Naive thymus-derived CD4-positive, alpha-beta T cell (primary cell): ENCODE measurements around the gene IFI44. TPM values are rescaled to one million over a fixed set of nuclear protein-coding genes. Genes with fewer than 3 reads are reported as not detected.

Source experiments
- ATAC-seq: fragments of 150-1000 bp; cut with Tn5 transposase; 2 replicates; pipeline ENCODE4 v1.10.0; 2021; ENCODE audit warnings: mild to moderate bottlenecking, moderate library complexity
- CTCF ChIA-PET: fragments of 350-600 bp; sonication (Branson Sonifier 250); formaldehyde crosslinking; loops from one replicate; lab custom pipeline; 2021; ENCODE audit warnings: antibody characterized with exemption; lab: Charles Lee
- POLR2A ChIA-PET: fragments of 350-600 bp; sonication (Branson Sonifier 250); formaldehyde crosslinking; loops from one replicate; lab custom pipeline; 2021; ENCODE audit warnings: antibody characterized with exemption, inconsistent platforms; lab: Charles Lee
- DNase-seq, 9 donors: peaks; one replicate each; pipeline versions ENCODE4 v3.0.0 to v3.0.0-alpha.2; 2020 to 2022; ENCODE audit warnings: mixed read lengths in 1 of 9
- H3K27ac ChIP-seq: one replicate; pipeline ENCODE4 v1.7.0; 2013; ENCODE audit warnings: mild to moderate bottlenecking, low read depth, low read length, moderate library complexity
- H3K27me3 ChIP-seq, 2 donors: one replicate each; pipeline ENCODE4 v1.7.0; 2013; ENCODE audit warnings: low read length in 2 of 2, mild to moderate bottlenecking in 2 of 2, moderate library complexity in 2 of 2; ENCODE audit not compliant: control insufficient read depth in 2 of 2, insufficient read depth in 2 of 2
- H3K36me3 ChIP-seq, 3 experiments: 1 replicate in 2 of 3; 2 replicates in 1 of 3; pipeline ENCODE4 v1.7.0; 2013; ENCODE audit warnings: low read length in 3 of 3, mild to moderate bottlenecking in 3 of 3, moderate library complexity in 1 of 3; ENCODE audit not compliant: insufficient read depth in 3 of 3, control insufficient read depth in 2 of 3
- H3K4me1 ChIP-seq, 2 donors: one replicate each; pipeline ENCODE4 v1.7.0; 2013; ENCODE audit warnings: low read length in 2 of 2, mild to moderate bottlenecking in 2 of 2, moderate library complexity in 1 of 2; ENCODE audit not compliant: control insufficient read depth in 2 of 2, insufficient read depth in 2 of 2
- H3K4me3 ChIP-seq: 2 replicates; pipeline ENCODE4 v1.7.0; 2013; ENCODE audit warnings: mild to moderate bottlenecking, low read length
- H3K9me3 ChIP-seq, 3 experiments: 1 replicate in 2 of 3; 2 replicates in 1 of 3; pipeline ENCODE4 v1.7.0; 2013; ENCODE audit warnings: low read length in 3 of 3; ENCODE audit not compliant: control insufficient read depth in 2 of 3
- H3K27ac Mint-ChIP-seq, 9 donors: one replicate each; pipeline ENCODE4 v1.8.0; 2020 to 2022; ENCODE audit warnings: mixed read lengths in 9 of 9, mild to moderate bottlenecking in 8 of 9, moderate library complexity in 5 of 9, inconsistent platforms in 2 of 9
- H3K27me3 Mint-ChIP-seq, 5 donors: one replicate each; pipeline ENCODE4 v1.8.0; 2021 to 2022; ENCODE audit warnings: mixed read lengths in 5 of 5, mild to moderate bottlenecking in 1 of 5
- H3K36me3 Mint-ChIP-seq, 5 donors: one replicate each; pipeline ENCODE4 v1.8.0; 2020 to 2022; ENCODE audit warnings: mixed read lengths in 5 of 5, mild to moderate bottlenecking in 3 of 5, inconsistent platforms in 1 of 5
- H3K4me1 Mint-ChIP-seq, 7 donors: one replicate each; pipeline ENCODE4 v1.8.0; 2020 to 2022; ENCODE audit warnings: mixed read lengths in 7 of 7, mild to moderate bottlenecking in 3 of 7, inconsistent platforms in 1 of 7
- H3K4me3 Mint-ChIP-seq, 10 donors: one replicate each; pipeline ENCODE4 v1.8.0; 2020 to 2022; ENCODE audit warnings: mild to moderate bottlenecking in 10 of 10, mixed read lengths in 10 of 10, moderate library complexity in 6 of 10, inconsistent platforms in 2 of 10
- H3K9me3 Mint-ChIP-seq, 11 donors: one replicate each; pipeline ENCODE4 v1.8.0; 2020 to 2022; ENCODE audit warnings: mixed read lengths in 11 of 11, mild to moderate bottlenecking in 4 of 11, inconsistent platforms in 1 of 11, moderate library complexity in 1 of 11
- intact Hi-C, 2 donors: fragments of 100-400 bp; cut with micrococcal nuclease; formaldehyde crosslinking; loops; one replicate each; pipeline ENCODE4 v1.15.1; 2023
- polyA plus RNA-seq, 2 donors: library from polyadenylated mRNA; unstranded; fragments of 300-500 nt; fragmentation: Illumina TruSeq; gene quantifications; one replicate each; pipeline ENCODE4 v1.2.3, GENCODE V29; 2021
- total RNA-seq, 6 experiments: library from RNA in 5 of 6; stranded (reverse) in 5 of 6; gene quantifications; 1 replicate in 5 of 6; 2 replicates in 1 of 6; pipeline ENCODE4 v1.2.3 and lab custom pipeline; 2021 to 2026

IFI44 gene
- total and polyA plus RNA-seq, 7 experiments from 2014 or later = 9.8 to 142 (median 25.4) TPM

DNA sequence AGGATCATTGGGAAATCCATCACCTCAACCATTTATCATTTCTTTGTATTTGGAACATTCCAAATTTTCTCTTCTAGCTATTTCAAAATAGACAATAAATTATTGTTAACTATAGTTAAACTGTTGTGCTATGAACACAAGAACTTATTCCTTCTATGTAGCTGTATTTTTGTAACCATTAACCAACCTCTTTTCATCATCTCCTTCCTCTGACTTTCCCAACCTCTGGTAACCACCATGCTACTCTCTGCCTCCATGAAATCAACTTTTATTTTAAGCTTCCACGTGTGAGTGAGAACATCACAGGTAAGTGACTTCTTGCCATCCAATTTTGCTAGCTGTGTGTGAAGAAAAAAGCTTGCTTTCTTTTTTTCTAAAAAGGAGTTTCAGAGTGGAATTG is 29.0 kb upstream of the IFI44 start:
- no peaks in the 10 kb centered on the region for H3K9me3 Mint-ChIP-seq
- intact Hi-C loops = loop anchor here (1.0 to 10.0 kb wide), 5 partner anchors 29 to 1406 kb away; partner anchors contain the start of genes DNAJB4 (in 1 of the 2), FUBP1 (in 1 of the 2), IFI44 (in 1 of the 2) and PIGK (in 1 of the 2)

GRCh38 chr1:78622548-78622947 is 27.1 kb upstream of the IFI44 start:
- peak overlapping the region; percentile 5 to 99 (median 84) for H3K27ac Mint-ChIP-seq
- H3K4me1 ChIP-seq = peaks cover 7 to 23% of the 10 kb centered on the region in 2 donors
- H3K36me3 Mint-ChIP-seq = peaks cover 0 to 43% (median 11%) of the 10 kb centered on the region in 5 donors
- H3K27me3 ChIP-seq = no peaks in the 10 kb centered on the region
- no peak for ATAC-seq
- intact Hi-C loops = loop anchor here (1.0 to 10.0 kb wide), 5 partner anchors 8 to 1408 kb away; partner anchors contain the start of genes DNAJB4 (in 1 of the 2), FUBP1 (in 1 of the 2), PIGK (in 1 of the 2) and ZZZ3 (in 1 of the 2)
- DNase-seq = no peak
- H3K4me3 Mint-ChIP-seq = peak overlapping the region; percentile 1 to 99 (median 71)
- POLR2A ChIA-PET = interaction anchor here (1.2 to 1.6 kb wide), 2 partner anchors 27 to 55 kb away, joined by 3 to 7 read pairs; partner anchors contain the start of gene IFI44
- no peaks in the 10 kb centered on the region for H3K27me3 Mint-ChIP-seq
- H3K27ac ChIP-seq = no peak overlapping the region
- peak overlapping the region; percentile 4 for H3K4me3 ChIP-seq
- peaks cover 44 to 95% (median 77%) of the 10 kb centered on the region in 7 donors for H3K4me1 Mint-ChIP-seq
- H3K36me3 ChIP-seq = no peaks in the 10 kb centered on the region
- CTCF ChIA-PET = interaction anchor here (0.8 to 5.0 kb wide), 3 partner anchors 50 to 58 kb away, joined by 3 to 67 read pairs (median 4); no protein-coding TSS in a partner anchor
- H3K9me3 ChIP-seq = no peaks in the 10 kb centered on the region
- no peaks in the 10 kb centered on the region for H3K9me3 Mint-ChIP-seq

More for the DNA sequence above, 29.0 kb upstream of the IFI44 start:
- Histone ChIP-seq H3K4me1 (peaks cover 7 to 24% of the 10 kb centered on the region in 2 donors), H3K27me3 (no peaks in the 10 kb centered on the region), H3K4me3 (peak overlapping the region; percentile 36), H3K9me3 (no peaks in the 10 kb centered on the region), H3K36me3 (no peaks in the 10 kb centered on the region), H3K27ac (peak overlapping the region; percentile 62)
- ATAC-seq (no peak), DNase-seq (no peak)
- CTCF ChIA-PET = interaction anchor here (1.5 to 5.0 kb wide), 5 partner anchors 12 to 58 kb away, joined by 3 to 67 read pairs (median 5); partner anchors contain the start of gene IFI44
- Mint-ChIP-seq H3K4me3 (peak overlapping the region; percentile 77 to 99 (median 87)), H3K27ac (peak overlapping the region; percentile 86 to 99 (median 92)), H3K36me3 (peaks cover 0 to 36% (median 11%) of the 10 kb centered on the region in 5 donors), H3K4me1 (peaks cover 34 to 81% (median 65%) of the 10 kb centered on the region in 7 donors), H3K27me3 (peaks cover 0 to 2% (median 0%) of the 10 kb centered on the region in 5 donors)
- POLR2A ChIA-PET = interaction anchor here (1.2 to 1.6 kb wide), 6 partner anchors 24 to 642 kb away, joined by 4 to 14 read pairs (median 6); partner anchors contain the start of genes DNAJB4, FUBP1 and IFI44

DNA sequence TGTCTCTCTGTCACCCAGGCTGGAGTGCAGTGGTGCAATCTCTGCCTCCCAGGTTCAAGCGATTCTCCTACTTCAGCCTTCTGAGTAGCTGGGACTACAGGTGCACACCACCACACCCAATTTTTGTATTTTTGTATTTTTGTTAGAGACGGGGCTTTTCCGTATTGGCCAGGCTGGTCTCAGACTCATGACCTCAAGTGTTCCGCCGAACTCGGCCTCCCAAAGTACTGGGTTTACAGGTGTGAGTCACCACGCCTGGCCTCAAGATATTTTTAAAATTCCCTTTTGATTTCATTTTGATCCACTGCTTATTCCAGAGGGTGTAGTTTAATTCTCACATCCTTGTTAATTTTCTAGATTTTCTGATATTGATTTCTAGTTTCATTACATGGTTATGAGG is 25.6 kb upstream of the IFI44 start:
- peak overlapping the region in 8 of 9 donors; percentile 10 to 99 (median 62) for H3K27ac Mint-ChIP-seq
- no peak for ATAC-seq
- H3K4me3 Mint-ChIP-seq = peak overlapping the region in 9 of 10 donors; percentile 10 to 99 (median 69)
- no peaks in the 10 kb centered on the region for H3K27me3 ChIP-seq
- intact Hi-C loops = loop anchor here in 1 of 2 donors (5.0 to 10.0 kb wide), 3 partner anchors 619 to 1409 kb away; partner anchors contain the start of genes DNAJB4, PIGK and ZZZ3
- no peak overlapping the region for H3K27ac ChIP-seq
- CTCF ChIA-PET = interaction anchor here (0.7 kb wide), 1 partner anchor 19 kb away, joined by 3 read pairs; no protein-coding TSS in a partner anchor
- POLR2A ChIA-PET = interaction anchor here (0.7 to 1.0 kb wide), 4 partner anchors 23 to 46 kb away, joined by 3 to 4 read pairs (median 4); partner anchors contain the start of gene IFI44
- no peaks in the 10 kb centered on the region for H3K27me3 Mint-ChIP-seq
- no peaks in the 10 kb centered on the region for H3K9me3 Mint-ChIP-seq
- peaks cover 7 to 15% of the 10 kb centered on the region in 2 donors for H3K4me1 ChIP-seq
- peaks cover 0 to 51% (median 17%) of the 10 kb centered on the region in 5 donors for H3K36me3 Mint-ChIP-seq
- H3K36me3 ChIP-seq = no peaks in the 10 kb centered on the region
- no peaks in the 10 kb centered on the region for H3K9me3 ChIP-seq
- no peak for DNase-seq
- H3K4me3 ChIP-seq = no peak overlapping the region
- peaks cover 42 to 88% (median 70%) of the 10 kb centered on the region in 7 donors for H3K4me1 Mint-ChIP-seq

DNA sequence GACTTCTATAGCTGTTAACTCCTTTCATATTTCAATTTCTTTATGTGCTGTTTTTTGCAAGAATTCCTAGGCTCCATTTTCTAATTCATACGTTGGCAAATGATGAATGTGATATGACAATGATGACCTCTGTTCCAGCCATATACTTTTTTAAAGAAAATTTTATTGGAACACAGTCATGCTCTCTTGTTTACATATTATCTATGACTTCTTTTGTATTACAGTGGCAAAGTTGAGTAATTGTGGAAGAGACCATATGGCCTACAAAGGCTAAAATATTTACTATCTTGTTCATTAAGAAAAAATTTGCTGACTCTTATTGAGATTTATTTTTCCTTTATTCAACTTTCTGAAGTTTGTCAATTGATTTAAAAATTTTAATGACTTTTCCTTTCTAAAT is 22.3 kb upstream of the IFI44 start:
- H3K36me3 ChIP-seq = no peaks in the 10 kb centered on the region
- H3K9me3 ChIP-seq = no peaks in the 10 kb centered on the region
- DNase-seq (no peak), ATAC-seq (no peak)
- H3K27ac Mint-ChIP-seq = no peak overlapping the region
- ChIA-PET CTCF (interaction anchor here (0.8 to 1.6 kb wide), 3 partner anchors 10 to 21 kb away, joined by 3 to 7 read pairs (median 5); no protein-coding TSS in a partner anchor), POLR2A (interaction anchor here (1.1 kb wide), 1 partner anchor 45 kb away, joined by 3 read pairs; no protein-coding TSS in a partner anchor)
- peaks cover 0 to 56% (median 17%) of the 10 kb centered on the region in 5 donors for H3K36me3 Mint-ChIP-seq
- H3K9me3 Mint-ChIP-seq = no peaks in the 10 kb centered on the region
- peaks cover 0 to 8% of the 10 kb centered on the region in 2 donors for H3K4me1 ChIP-seq
- no peaks in the 10 kb centered on the region for H3K27me3 Mint-ChIP-seq
- H3K4me3 Mint-ChIP-seq = peak overlapping the region in 4 of 10 donors; percentile 25 to 79 (median 32)
- H3K4me1 Mint-ChIP-seq = peaks cover 29 to 68% (median 52%) of the 10 kb centered on the region in 7 donors
- no peak overlapping the region for H3K4me3 ChIP-seq
- no peak overlapping the region for H3K27ac ChIP-seq
- no peaks in the 10 kb centered on the region for H3K27me3 ChIP-seq
- intact Hi-C loops = loop anchor here (1.0 to 10.0 kb wide), 3 partner anchors 10 to 1413 kb away; partner anchors contain the start of genes DNAJB4 (in 1 of the 2) and PIGK (in 1 of the 2)

DNA sequence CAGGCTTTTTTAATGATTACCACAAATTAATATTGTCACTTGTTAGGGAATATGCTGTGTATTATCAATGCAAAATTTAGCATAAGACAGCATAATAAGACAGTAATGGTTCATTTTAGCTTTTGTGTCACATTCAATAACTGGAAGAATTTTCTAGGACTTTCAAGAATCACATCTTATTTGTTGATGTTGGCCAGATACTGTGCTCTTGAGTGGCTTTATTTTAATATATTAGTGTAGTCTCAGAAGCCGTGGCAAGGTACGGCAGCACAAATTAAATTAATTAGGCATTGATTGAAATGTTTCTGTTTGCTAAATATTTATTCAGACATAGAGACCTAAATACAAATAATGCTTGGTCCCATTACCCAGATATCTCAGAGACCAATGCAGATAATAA is 19.0 kb upstream of the IFI44 start:
- ChIA-PET POLR2A (no interaction called here), CTCF (no interaction called here)
- intact Hi-C loops = loop anchor here in 1 of 2 donors (1.0 kb wide), 1 partner anchor 8 kb away; no protein-coding TSS in a partner anchor
- Histone ChIP-seq H3K4me3 (no peak overlapping the region), H3K4me1 (no peaks in the 10 kb centered on the region), H3K27ac (no peak overlapping the region), H3K36me3 (no peaks in the 10 kb centered on the region), H3K9me3 (no peaks in the 10 kb centered on the region), H3K27me3 (no peaks in the 10 kb centered on the region)
- H3K27ac Mint-ChIP-seq = no peak overlapping the region
- ATAC-seq (no peak), DNase-seq (no peak)
- H3K27me3 Mint-ChIP-seq = no peaks in the 10 kb centered on the region
- peaks cover 13 to 57% (median 25%) of the 10 kb centered on the region in 7 donors for H3K4me1 Mint-ChIP-seq
- H3K9me3 Mint-ChIP-seq = peaks cover 0 to 12% (median 3%) of the 10 kb centered on the region in 11 donors
- H3K4me3 Mint-ChIP-seq = no peak overlapping the region
- peaks cover 0 to 49% (median 19%) of the 10 kb centered on the region in 5 donors for H3K36me3 Mint-ChIP-seq

DNA sequence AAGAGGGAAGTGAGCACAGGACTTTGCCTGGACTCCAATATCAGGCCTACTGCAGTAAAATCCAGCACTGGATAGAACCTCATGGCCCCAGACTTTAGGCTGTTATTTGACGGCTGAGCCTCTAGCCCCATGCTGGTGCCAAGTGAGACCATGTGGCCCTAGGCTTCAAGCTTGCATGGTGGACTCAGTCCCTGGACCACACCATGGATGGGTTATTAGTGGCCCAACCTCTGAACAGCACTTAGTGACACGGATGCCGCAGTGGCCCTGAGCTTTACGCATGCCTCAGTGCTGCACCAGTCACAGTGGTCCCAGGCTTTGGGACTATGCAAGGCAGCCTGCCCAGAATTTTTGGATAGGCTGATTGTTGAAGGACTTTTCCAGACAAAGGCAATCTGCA is 16.4 kb upstream of the IFI44 start:
- CTCF ChIA-PET = no interaction called here
- Mint-ChIP-seq H3K27me3 (no peaks in the 10 kb centered on the region), H3K4me3 (no peak overlapping the region), H3K4me1 (peaks cover 5 to 49% (median 9%) of the 10 kb centered on the region in 7 donors), H3K36me3 (peaks cover 0 to 57% (median 30%) of the 10 kb centered on the region in 5 donors), H3K27ac (no peak overlapping the region), H3K9me3 (peaks cover 0 to 12% (median 3%) of the 10 kb centered on the region in 11 donors)
- Histone ChIP-seq H3K4me1 (no peaks in the 10 kb centered on the region), H3K27me3 (no peaks in the 10 kb centered on the region), H3K9me3 (no peaks in the 10 kb centered on the region), H3K4me3 (no peak overlapping the region), H3K36me3 (no peaks in the 10 kb centered on the region), H3K27ac (no peak overlapping the region)
- ATAC-seq = no peak
- intact Hi-C loops = no loop called here
- POLR2A ChIA-PET = no interaction called here
- no peak for DNase-seq
